Glomerular visceral epithelial cell (primary cell): ENCODE measurements around the gene SLFN5.
"Not testable (repeated sequence)": the region's sequence is repeated elsewhere in the genome, so short reads cannot be mapped to it uniquely, and the experiment has no call there.

Experiments
- DNase-seq: peaks from one replicate; pipeline ENCODE4 v3.0.0-alpha.2; 2016; ENCODE audit errors: extremely low spot score

The SLFN5 gene

GRCh38 chr17:35242158-35242804 is 591 bp upstream of the SLFN5 start:
- peak; percentile 82 for DNase-seq

- peak; percentile 66 for DNase-seq
These were observed 879 bp downstream of the SLFN5 start for GRCh38 chr17:35243561-35244340.

GRCh38 chr17:35244341-35245195 is 1.7 kb downstream of the SLFN5 start:
- DNase-seq, result peak; percentile 86

- DNase-seq, result peak; percentile 79
These were observed 2.3 kb downstream of the SLFN5 start for GRCh38 chr17:35245196-35245486.

GRCh38 chr17:35252651-35253050 is 9.8 kb downstream of the SLFN5 start:
- no peak for DNase-seq

- DNase-seq, result peak; percentile 90
These were observed 11.4 kb downstream of the SLFN5 start for GRCh38 chr17:35254107-35254773.

GRCh38 chr17:35255316-35255715 is 12.4 kb downstream of the SLFN5 start:
- DNase-seq, result no peak

GRCh38 chr17:35256629-35257028 is 13.8 kb downstream of the SLFN5 start:
- no peak for DNase-seq

GRCh38 chr17:35257208-35257659 is 14.4 kb downstream of the SLFN5 start:
- peak; percentile 69 for DNase-seq

- DNase-seq, result no peak
These were observed 16.1 kb downstream of the SLFN5 start for GRCh38 chr17:35259001-35259400.

GRCh38 chr17:35265071-35265470 is 22.2 kb downstream of the SLFN5 start:
- no peak for DNase-seq

- DNase-seq, result no peak
These were observed 22.8 kb downstream of the SLFN5 start for GRCh38 chr17:35265566-35266141.

GRCh38 chr17:35274167-35275066 is 31.5 kb downstream of the SLFN5 start:
- not testable (repeated sequence) for DNase-seq

- DNase-seq, result not testable (repeated sequence)
These were observed 35.6 kb downstream of the SLFN5 start for GRCh38 chr17:35278454-35278853.

GRCh38 chr17:35278876-35279275 is 36.0 kb downstream of the SLFN5 start:
- DNase-seq, result not testable (repeated sequence)

- no peak for DNase-seq
These were observed 40.9 kb downstream of the SLFN5 start for GRCh38 chr17:35283767-35284166.

GRCh38 chr17:35284955-35285354 is 42.1 kb downstream of the SLFN5 start:
- no peak for DNase-seq

GRCh38 chr17:35286120-35286781 is 43.4 kb downstream of the SLFN5 start:
- no peak for DNase-seq

- DNase-seq, result no peak
These were observed 44.5 kb downstream of the SLFN5 start for GRCh38 chr17:35287286-35287811.

GRCh38 chr17:35289222-35289621 is 46.4 kb downstream of the SLFN5 start:
- DNase-seq, result no peak
